HCT116 (cell line): ENCODE results near the gene ABHD12. TPM values are rescaled to one million over a fixed set of nuclear protein-coding genes. Genes with fewer than 3 reads are reported as not detected.
A peak's percentile ranks its signal among the peaks of the same experiment; 100 is the strongest.

Experiments
- ATAC-seq: fragments of 200-7000 bp; cut with Tn5 transposase; 2 replicates; pipeline ENCODE4 v1.9.1; 2020; ENCODE audit warnings: mild to moderate bottlenecking, moderate library complexity
- BruUV-seq: library from RNA; stranded (reverse); fragments of 400-500 nt; replicated peaks from 2 replicates; lab custom pipeline; 2021; lab: Mats Ljungman, UMichigan
- CTCF ChIA-PET: fragments of 300-600 bp; sonication (Branson Sonifier 250); formaldehyde crosslinking; loops from one replicate; lab custom pipeline; 2021; ENCODE audit warnings: antibody characterized with exemption; lab: Charles Lee
- POLR2A ChIA-PET: fragments of 300-600, 350-600 bp; sonication (Branson Sonifier 250); formaldehyde crosslinking; loops from one replicate; lab custom pipeline; 2021; ENCODE audit warnings: antibody characterized with exemption; lab: Charles Lee
- RAD21 ChIA-PET, 2 experiments: fragments of 300-600 bp; sonication (Branson Sonifier 250); formaldehyde crosslinking; loops; one replicate each; lab custom pipeline; 2023; ENCODE audit warnings: low total read pairs in 2 of 2; ENCODE audit not compliant: uncharacterized antibody in 2 of 2, unreplicated experiment in 2 of 2, low non-redundant PET in 1 of 2; lab: Charles Lee
- DNase-seq: peaks from one replicate; pipeline ENCODE4 v3.0.0-alpha.2; 2010; ENCODE audit warnings: low read depth, low spot score
- H2AFZ ChIP-seq: fragments of 200-600 bp; shearing (Covaris generic), sonication (generic); 2 replicates; pipeline ENCODE4 v1.6.1; 2017; ENCODE audit warnings: low read depth, mixed run types, mixed read lengths, antibody characterized with exemption, low read length; ENCODE audit not compliant: poor library complexity, severe bottlenecking
- H3K27ac ChIP-seq: 2 replicates; pipeline ENCODE4 v1.5.1; 2012; ENCODE audit warnings: low read depth, low read length
- H3K27me3 ChIP-seq: fragments of 200-600 bp; sonication (generic); 2 replicates; pipeline ENCODE4 v1.6.1; 2016; ENCODE audit warnings: mixed run types, low read length, mixed read lengths; ENCODE audit not compliant: insufficient read depth
- H3K36me3 ChIP-seq, 2 experiments: fragments of 200-500 bp in 1 of 2; fragments of 200-600 bp in 1 of 2; sonication (Bioruptor generic) in 1 of 2; sonication (generic) in 1 of 2; 2 replicates each; pipeline versions ENCODE4 v1.5.1 to v1.6.1; 2014 to 2016; ENCODE audit warnings: low read length in 2 of 2, inconsistent platforms in 1 of 2, mixed read lengths in 1 of 2, mixed run types in 1 of 2; ENCODE audit not compliant: insufficient read depth in 2 of 2, control insufficient read depth in 1 of 2
- H3K4me1 ChIP-seq, 2 experiments: fragments of 200-600 bp in 1 of 2; sonication (generic) in 1 of 2; 2 replicates each; pipeline versions ENCODE4 v1.5.1 to v1.6.1; 2012 to 2017; ENCODE audit warnings: low read length in 2 of 2, inconsistent platforms in 1 of 2, mild to moderate bottlenecking in 1 of 2, mixed read lengths in 1 of 2, mixed run types in 1 of 2, moderate library complexity in 1 of 2; ENCODE audit not compliant: insufficient read depth in 2 of 2, control insufficient read depth in 1 of 2
- H3K4me2 ChIP-seq: fragments of 200-600 bp; sonication (generic); 2 replicates; pipeline ENCODE4 v1.6.1; 2017; ENCODE audit warnings: mixed run types, low read length, mixed read lengths
- H3K4me3 ChIP-seq, 2 experiments: fragments of 200-600 bp in 1 of 2; sonication (generic) in 1 of 2; replicated peaks in 1 of 2; 2 replicates each; pipeline ENCODE4 v1.5.1; 2011 to 2016; ENCODE audit warnings: low read length in 2 of 2, control low read depth in 1 of 2, low read depth in 1 of 2, mild to moderate bottlenecking in 1 of 2, mixed read lengths in 1 of 2, mixed run types in 1 of 2
- H3K79me2 ChIP-seq: fragments of 200-600 bp; sonication (generic); 2 replicates; pipeline ENCODE4 v1.6.1; 2017; ENCODE audit warnings: mild to moderate bottlenecking, mixed run types, low read length, moderate library complexity, mixed read lengths; ENCODE audit not compliant: insufficient read depth
- H3K9ac ChIP-seq: fragments of 200-600 bp; sonication (generic); 2 replicates; pipeline ENCODE4 v1.6.1; 2016; ENCODE audit warnings: low read length, mixed read lengths
- H3K9me2 ChIP-seq: fragments of 200-600 bp; sonication (generic), shearing (Covaris generic); 2 replicates; pipeline ENCODE4 v1.6.1; 2017; ENCODE audit warnings: mixed run types, mild to moderate bottlenecking, moderate library complexity; ENCODE audit not compliant: insufficient read depth
- H3K9me3 ChIP-seq, 2 experiments: fragments of 200-500 bp in 1 of 2; fragments of 200-600 bp in 1 of 2; sonication (Bioruptor generic) in 1 of 2; sonication (generic) in 1 of 2; 2 replicates each; pipeline ENCODE4 v1.6.1; 2014 to 2017; ENCODE audit warnings: low read length in 2 of 2, mixed read lengths in 2 of 2, inconsistent platforms in 1 of 2, low read depth in 1 of 2, mild to moderate bottlenecking in 1 of 2, mixed run types in 1 of 2, moderate library complexity in 1 of 2; ENCODE audit not compliant: control insufficient read depth in 1 of 2, insufficient read depth in 1 of 2
- H4K20me1 ChIP-seq: fragments of 200-600 bp; sonication (generic), shearing (Covaris generic); 2 replicates; pipeline ENCODE4 v1.6.1; 2017; ENCODE audit warnings: mixed run types, mild to moderate bottlenecking, moderate library complexity; ENCODE audit not compliant: insufficient read depth
- ATF3 ChIP-seq: IDR thresholded peaks from 2 replicates; pipeline ENCODE4 v1.6.1; 2012
- CBX3 ChIP-seq: IDR thresholded peaks from 2 replicates; pipeline ENCODE4 v1.6.1; 2012; ENCODE audit warnings: low read depth
- CEBPB ChIP-seq: IDR thresholded peaks from 2 replicates; pipeline ENCODE4 v1.6.1; 2012; ENCODE audit warnings: low read depth
- CTCF ChIP-seq, 3 experiments: fragments of 200-600 bp in 1 of 3; sonication (generic) in 1 of 3; IDR thresholded peaks in 2 of 3; conservative IDR thresholded peaks in 1 of 3; 2 replicates each; pipeline ENCODE4 v1.5.1; 2012 to 2017; ENCODE audit warnings: low read depth in 2 of 3, low read length in 2 of 3, antibody characterized with exemption in 1 of 3, borderline replicate concordance in 1 of 3, control low read depth in 1 of 3, mild to moderate bottlenecking in 1 of 3, mixed read lengths in 1 of 3, mixed run types in 1 of 3, moderate library complexity in 1 of 3; ENCODE audit not compliant: insufficient read depth in 1 of 3
- EGR1 ChIP-seq: IDR thresholded peaks from 2 replicates; pipeline ENCODE4 v1.6.1; 2012; ENCODE audit warnings: low read depth
- ELF1 ChIP-seq: IDR thresholded peaks from 2 replicates; pipeline ENCODE4 v1.6.1; 2012; ENCODE audit warnings: low read depth, borderline replicate concordance
- EZH2 ChIP-seq: fragments of 200-600 bp; sonication (generic); IDR thresholded peaks from 2 replicates; pipeline ENCODE4 v1.6.1; 2017; ENCODE audit warnings: antibody characterized with exemption, mixed run types
- FOSL1 ChIP-seq: IDR thresholded peaks from 2 replicates; pipeline ENCODE4 v1.6.1; 2012; ENCODE audit warnings: low read depth
- MAX ChIP-seq: IDR thresholded peaks from 2 replicates; pipeline ENCODE4 v1.6.1; 2012
- POLR2A ChIP-seq: IDR thresholded peaks from 2 replicates; pipeline ENCODE4 v1.7.0; 2011; ENCODE audit warnings: borderline replicate concordance; ENCODE audit not compliant: insufficient read depth, insufficient read length; ENCODE audit errors: extremely low read depth
- POLR2AphosphoS5 ChIP-seq: IDR thresholded peaks from 2 replicates; pipeline ENCODE4 v1.6.1; 2011; ENCODE audit warnings: mild to moderate bottlenecking, low read depth, low read length, moderate library complexity
- RAD21 ChIP-seq: IDR thresholded peaks from 2 replicates; pipeline ENCODE4 v1.6.1; 2012; ENCODE audit warnings: low read depth, mild to moderate bottlenecking
- REST ChIP-seq: IDR thresholded peaks from 2 replicates; pipeline ENCODE4 v1.6.1; 2012; ENCODE audit warnings: low read depth
- SIN3A ChIP-seq: IDR thresholded peaks from 2 replicates; pipeline ENCODE4 v1.6.1; 2012; ENCODE audit warnings: low read depth
- SP1 ChIP-seq: IDR thresholded peaks from 2 replicates; pipeline ENCODE4 v1.6.1; 2012; ENCODE audit warnings: low read depth
- TCF7L2 ChIP-seq: IDR thresholded peaks from 2 replicates; pipeline ENCODE4 v1.7.0; 2011; ENCODE audit warnings: borderline replicate concordance, inconsistent platforms; ENCODE audit not compliant: insufficient read depth, insufficient read length; ENCODE audit errors: extremely low read depth
- YY1 ChIP-seq: IDR thresholded peaks from 2 replicates; pipeline ENCODE4 v1.6.1; 2011; ENCODE audit warnings: low read length, low read depth, moderate library complexity, mild to moderate bottlenecking; ENCODE audit not compliant: insufficient replicate concordance; ENCODE audit errors: extremely low read depth
- ZBTB33 ChIP-seq: IDR thresholded peaks from 2 replicates; pipeline ENCODE4 v1.6.1; 2011; ENCODE audit warnings: mild to moderate bottlenecking, low read length, moderate library complexity; ENCODE audit not compliant: insufficient replicate concordance; ENCODE audit errors: extremely low read depth
- ZNF274 ChIP-seq: fragments of 200-500 bp; sonication (Bioruptor generic); IDR thresholded peaks from 2 replicates; pipeline ENCODE4 v1.6.1; 2014; ENCODE audit warnings: mild to moderate bottlenecking, low read depth, low read length, inconsistent platforms
- intact Hi-C: fragments of 100-400 bp; cut with micrococcal nuclease; formaldehyde crosslinking; loops from 2 replicates; pipeline ENCODE4 v1.10.0; 2022
- total RNA-seq: library from RNA; stranded (reverse); gene quantifications from one replicate; pipeline ENCODE4 v1.2.1, GENCODE V29; 2021; ENCODE audit not compliant: unreplicated experiment

The ABHD12 gene
- total RNA-seq, 1 experiment from 2014 or later: 31.7 TPM

GRCh38 chr20:25308671-25309394 lies 81.8 kb downstream of the ABHD12 start:
- Histone ChIP-seq H3K79me2 (no peaks in the 10 kb centered on the region), H3K4me3 (peak overlapping the region; percentile 11 to 53), H3K9ac (peak overlapping the region; percentile 66), H3K9me3 (no peaks in the 10 kb centered on the region), H3K9me2 (no peaks in the 10 kb centered on the region), H3K27me3 (no peaks in the 10 kb centered on the region), H2AFZ (no peak overlapping the region), H3K4me2 (peak overlapping the region; percentile 93), H3K27ac (peak overlapping the region; percentile 79), H3K36me3 (no peaks in the 10 kb centered on the region), H4K20me1 (no peaks in the 10 kb centered on the region), H3K4me1 (peaks cover 37 to 42% of the 10 kb centered on the region in 2 experiments)
- DNase-seq: peak; percentile 28
- RAD21 ChIA-PET: no interaction called here
- POLR2A ChIA-PET: interaction anchor here (0.6 to 1.2 kb wide), 2 partner anchors 10 to 99 kb away, joined by 3 to 5 read pairs; partner anchors contain the start of gene GINS1
- intact Hi-C loops: loop anchor here (10.0 kb wide), 2 partner anchors 54 to 266 kb away; no protein-coding TSS in a partner anchor
- BruUV-seq: no TSS peak
- CTCF ChIA-PET: no interaction called here
- ATAC-seq: peak; percentile 53
- no peak for TF ChIP-seq SP1
- TF ChIP-seq EGR1: no peak
- TF ChIP-seq CEBPB: no peak
- no peak for TF ChIP-seq FOSL1
- no peak for TF ChIP-seq RAD21
- TF ChIP-seq ATF3: no peak
- TF ChIP-seq CTCF (IDR thresholded peaks at IDR 0.05 in 2 of 3, conservative IDR thresholded peaks at IDR 0.05 in 1 of 3; ENCODE audit: borderline replicate concordance in 1 of 3, insufficient read depth in 1 of 3, low read depth in 2 of 3, low read length in 2 of 3): no peak
- no peak for TF ChIP-seq MAX
- TF ChIP-seq POLR2A: no peak
- TF ChIP-seq ELF1: no peak
- no peak for TF ChIP-seq TCF7L2
- no peak for TF ChIP-seq CBX3
- no peak for TF ChIP-seq REST
- no peak for TF ChIP-seq YY1
- TF ChIP-seq SIN3A: no peak
- TF ChIP-seq ZNF274: no peak
- TF ChIP-seq EZH2: no peak
- no peak for TF ChIP-seq ZBTB33
- TF ChIP-seq POLR2AphosphoS5: no peak
